ENCODE results near the gene NDOR1. TPM values are rescaled to one million over a fixed set of nuclear protein-coding genes. Genes with fewer than 3 reads are reported as not detected.
A peak's percentile ranks its signal among the peaks of the same experiment; 100 is the strongest.

Gene NDOR1
- total RNA-seq, 1 donor from 2014 or later, result 26.9 TPM

GRCh38 chr9:137250329-137251193 is 45.1 kb downstream of the NDOR1 start:
- no peak overlapping the region for H3K4me3 ChIP-seq (ENCODE audit: low read depth, low read length)
- TF ChIP-seq, protein P1, sequence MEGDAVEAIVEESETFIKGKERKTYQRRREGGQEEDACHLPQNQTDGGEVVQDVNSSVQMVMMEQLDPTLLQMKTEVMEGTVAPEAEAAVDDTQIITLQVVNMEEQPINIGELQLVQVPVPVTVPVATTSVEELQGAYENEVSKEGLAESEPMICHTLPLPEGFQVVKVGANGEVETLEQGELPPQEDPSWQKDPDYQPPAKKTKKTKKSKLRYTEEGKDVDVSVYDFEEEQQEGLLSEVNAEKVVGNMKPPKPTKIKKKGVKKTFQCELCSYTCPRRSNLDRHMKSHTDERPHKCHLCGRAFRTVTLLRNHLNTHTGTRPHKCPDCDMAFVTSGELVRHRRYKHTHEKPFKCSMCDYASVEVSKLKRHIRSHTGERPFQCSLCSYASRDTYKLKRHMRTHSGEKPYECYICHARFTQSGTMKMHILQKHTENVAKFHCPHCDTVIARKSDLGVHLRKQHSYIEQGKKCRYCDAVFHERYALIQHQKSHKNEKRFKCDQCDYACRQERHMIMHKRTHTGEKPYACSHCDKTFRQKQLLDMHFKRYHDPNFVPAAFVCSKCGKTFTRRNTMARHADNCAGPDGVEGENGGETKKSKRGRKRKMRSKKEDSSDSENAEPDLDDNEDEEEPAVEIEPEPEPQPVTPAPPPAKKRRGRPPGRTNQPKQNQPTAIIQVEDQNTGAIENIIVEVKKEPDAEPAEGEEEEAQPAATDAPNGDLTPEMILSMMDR (conservative IDR thresholded peaks at IDR 0.05; ENCODE audit: low read depth, low read length), result no peak
- no peak for DNase-seq (ENCODE audit: low read depth)

- DNase-seq (ENCODE audit: low read depth), result no peak
- TF ChIP-seq, protein P1 (conservative IDR thresholded peaks at IDR 0.05; ENCODE audit: low read depth, low read length), result no peak
Measured at GRCh38 chr9:137251194-137251461, 45.6 kb downstream of the NDOR1 start, which contains the start of gene STPG3. TSS of gene STPG3 (plus strand) at chr9:137251286. CDS start at chr9:137251287, 1 bp downstream.

GRCh38 chr9:137251490-137252268 is 46.2 kb downstream of the NDOR1 start:
- TF ChIP-seq, protein P1 (conservative IDR thresholded peaks at IDR 0.05; ENCODE audit: low read depth, low read length), result no peak
- H3K4me3 ChIP-seq (ENCODE audit: low read depth, low read length), result no peak overlapping the region

More at GRCh38 chr9:137251194-137251461, 45.6 kb downstream of the NDOR1 start, which contains the start of gene STPG3:
- no peak within 1 kb of the TSS for H3K4me3 ChIP-seq (ENCODE audit: low read depth, low read length)

GRCh38 chr9:137252555-137253506 is 47.3 kb downstream of the NDOR1 start:
- H3K4me3 ChIP-seq (ENCODE audit: low read depth, low read length), result no peak overlapping the region
- TF ChIP-seq, protein P1 (conservative IDR thresholded peaks at IDR 0.05; ENCODE audit: low read depth, low read length), result no peak
- no peak for DNase-seq (ENCODE audit: low read depth)

More at GRCh38 chr9:137251490-137252268, 46.2 kb downstream of the NDOR1 start:
- no peak for DNase-seq (ENCODE audit: low read depth)

DNA sequence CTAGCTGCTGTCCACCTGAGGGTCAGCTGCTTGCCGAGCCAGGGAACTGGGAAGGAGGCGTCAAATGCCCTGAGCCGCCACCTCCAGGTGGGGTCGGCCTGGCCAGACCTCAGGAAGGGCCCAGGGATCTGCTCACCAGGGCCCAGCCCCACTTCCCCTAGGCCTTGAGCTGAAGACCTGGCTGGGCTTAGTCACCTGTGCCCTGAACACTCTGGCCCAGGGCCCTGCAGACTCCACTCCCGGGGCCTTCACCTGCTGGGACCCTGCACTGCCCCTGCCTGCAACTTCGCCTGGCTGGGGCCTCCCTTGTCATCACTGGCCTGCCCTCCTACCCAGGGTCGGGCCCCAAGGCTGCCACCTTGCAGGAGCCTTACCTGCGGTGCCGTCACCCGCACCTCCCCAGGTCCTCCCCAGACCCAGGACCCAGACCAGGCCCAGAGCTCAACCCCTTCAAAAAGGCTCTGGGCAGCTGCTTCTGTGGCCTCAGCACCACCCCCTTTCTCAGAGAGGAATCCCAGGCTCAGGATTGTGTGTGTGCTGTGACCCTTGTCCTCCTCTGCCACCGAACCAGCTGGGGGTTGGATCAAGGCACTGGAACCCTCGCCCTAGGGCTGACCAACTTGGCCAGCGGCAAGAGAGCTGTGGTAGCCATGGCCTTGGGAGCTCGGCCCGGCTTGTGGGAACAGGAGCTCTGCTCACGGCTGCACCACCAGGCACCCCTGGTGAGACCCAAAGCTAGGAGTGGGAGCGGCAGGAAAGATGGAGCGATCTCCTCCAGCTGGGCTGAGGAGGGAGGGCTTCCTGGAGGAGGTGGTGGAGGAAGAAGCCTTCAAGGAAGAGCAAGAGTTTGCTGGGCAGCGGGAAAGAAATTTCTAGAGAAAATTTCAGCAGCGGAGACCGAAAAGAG is 48.5 kb downstream of the NDOR1 start:
- no peak for DNase-seq (ENCODE audit: low read depth)
- TF ChIP-seq, protein P1 (conservative IDR thresholded peaks at IDR 0.05; ENCODE audit: low read depth, low read length), result no peak
- peak overlapping the region; percentile 95 for H3K4me3 ChIP-seq (ENCODE audit: low read depth, low read length)

Measured in epithelial cell of proximal tubule (primary cell).